Activated T-helper 2 cell treated with anti-CD3 and anti-CD28 coated beads, Interferon-gamma antibody, Interleukin-2, Interleukin-4, amounts not matched to agents 10 μg/mL and 5 μg/mL and 100 μg/mL, durations not matched to agents 14 hours and 24 hours and 36 hours (primary cell): ENCODE measurements around the gene EXPH5. TPM values are rescaled to one million over a fixed set of nuclear protein-coding genes. Genes with fewer than 3 reads are reported as not detected.
"Not testable (repeated sequence)": the region's sequence is repeated elsewhere in the genome, so short reads cannot be mapped to it uniquely, and the experiment has no call there.

Source experiments
- DNase-seq: peaks from one replicate; pipeline ENCODE4 v3.0.0; 2021; ENCODE audit warnings: low spot score
- H3K27ac Mint-ChIP-seq: one replicate; pipeline ENCODE4 v1.8.0; 2021; ENCODE audit warnings: mixed read lengths
- H3K27me3 Mint-ChIP-seq: one replicate; pipeline ENCODE4 v1.8.0; 2021; ENCODE audit warnings: low read depth, mixed read lengths
- H3K36me3 Mint-ChIP-seq: one replicate; pipeline ENCODE4 v1.8.0; 2021; ENCODE audit warnings: low read depth, mixed read lengths
- H3K4me1 Mint-ChIP-seq: one replicate; pipeline ENCODE4 v1.8.0; 2021; ENCODE audit warnings: low read depth, mixed read lengths
- H3K4me3 Mint-ChIP-seq: one replicate; pipeline ENCODE4 v1.8.0; 2021; ENCODE audit warnings: low read depth, mild to moderate bottlenecking, moderate library complexity, mixed read lengths
- H3K9me3 Mint-ChIP-seq: one replicate; pipeline ENCODE4 v1.8.0; 2021; ENCODE audit warnings: mixed read lengths
- intact Hi-C: fragments of 100-400 bp; cut with micrococcal nuclease; formaldehyde crosslinking; loops from one replicate; pipeline ENCODE4 v1.15.1; 2023
- total RNA-seq: library from RNA; stranded (reverse); gene quantifications from 2 replicates; pipeline ENCODE4 v1.2.3, GENCODE V29; 2022

Gene EXPH5
- total RNA-seq, 1 donor from 2014 or later = 1.2 TPM

DNA sequence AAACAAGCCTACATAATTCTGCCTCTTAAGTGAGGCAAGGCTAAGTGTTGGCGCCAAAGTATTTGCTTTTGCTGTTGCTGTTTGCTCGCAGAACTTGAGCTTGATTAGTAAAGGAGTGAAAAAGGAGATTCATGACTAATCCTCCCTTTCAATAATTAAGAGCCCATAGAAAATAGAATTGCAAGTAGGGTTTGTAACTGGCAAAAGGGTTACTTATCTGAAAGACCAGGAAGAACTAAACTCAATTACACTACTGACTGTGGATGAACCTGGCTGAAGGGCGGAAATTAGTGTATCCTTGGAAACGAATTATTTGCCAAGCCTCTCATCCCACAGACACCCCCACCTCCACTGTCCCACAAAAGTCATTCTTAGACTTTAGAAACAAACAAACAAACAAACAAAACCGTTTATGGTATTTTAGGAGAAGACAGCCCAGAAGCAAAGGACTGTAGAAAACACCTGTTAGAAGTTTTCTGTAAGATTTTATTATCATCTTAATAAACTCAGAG is 411 bp upstream of the EXPH5 start:
- DNase-seq = no peak
- Mint-ChIP-seq H3K27me3 (peaks cover 54% of the 10 kb centered on the region), H3K4me1 (peaks cover 17% of the 10 kb centered on the region), H3K4me3 (peak overlapping the region; percentile 98), H3K27ac (no peak overlapping the region), H3K9me3 (no peaks in the 10 kb centered on the region), H3K36me3 (no peaks in the 10 kb centered on the region)
- intact Hi-C loops = loop anchor here (1.0 to 2.0 kb wide), 3 partner anchors 30 to 127 kb away; partner anchors contain the start of gene C11orf65

DNA sequence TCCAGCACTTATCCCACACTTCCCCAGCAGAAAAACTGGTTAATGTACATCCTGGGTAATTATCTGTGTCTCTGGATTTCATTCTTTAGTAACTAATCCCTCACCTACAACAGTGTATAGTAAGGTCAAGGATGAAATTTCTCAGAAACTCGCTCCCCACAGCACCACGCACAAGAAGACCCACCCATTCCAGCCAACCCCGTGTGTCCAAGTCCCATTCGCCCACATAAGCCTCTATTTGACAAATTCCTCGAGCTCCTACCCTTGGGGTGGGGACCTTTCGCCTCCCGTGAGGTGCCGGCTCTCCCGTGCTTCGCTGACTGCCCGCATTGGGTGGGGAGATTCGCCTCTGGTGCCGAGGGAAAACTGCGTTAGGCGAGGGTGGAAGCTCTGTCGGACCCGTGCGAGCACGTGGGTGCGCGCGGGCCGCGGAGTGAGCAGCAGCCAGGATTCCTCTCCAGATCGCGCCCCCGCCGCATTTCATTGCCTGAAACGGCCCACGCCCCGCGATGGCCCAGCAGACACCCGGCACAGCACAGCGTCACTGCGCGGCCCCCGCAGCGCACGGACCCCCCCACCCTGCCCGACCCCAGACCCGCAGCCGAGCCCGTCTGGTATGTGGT is 866 bp downstream of the EXPH5 start:
- Mint-ChIP-seq H3K27me3 (peaks cover 53% of the 10 kb centered on the region), H3K9me3 (no peaks in the 10 kb centered on the region), H3K4me1 (peaks cover 17% of the 10 kb centered on the region), H3K36me3 (no peaks in the 10 kb centered on the region), H3K27ac (peak overlapping the region; percentile 59), H3K4me3 (peak overlapping the region; percentile 98)
- intact Hi-C loops = loop anchor here (1.0 to 2.0 kb wide), 3 partner anchors 32 to 125 kb away; partner anchors contain the start of gene C11orf65
- DNase-seq = peak; percentile 11

DNA sequence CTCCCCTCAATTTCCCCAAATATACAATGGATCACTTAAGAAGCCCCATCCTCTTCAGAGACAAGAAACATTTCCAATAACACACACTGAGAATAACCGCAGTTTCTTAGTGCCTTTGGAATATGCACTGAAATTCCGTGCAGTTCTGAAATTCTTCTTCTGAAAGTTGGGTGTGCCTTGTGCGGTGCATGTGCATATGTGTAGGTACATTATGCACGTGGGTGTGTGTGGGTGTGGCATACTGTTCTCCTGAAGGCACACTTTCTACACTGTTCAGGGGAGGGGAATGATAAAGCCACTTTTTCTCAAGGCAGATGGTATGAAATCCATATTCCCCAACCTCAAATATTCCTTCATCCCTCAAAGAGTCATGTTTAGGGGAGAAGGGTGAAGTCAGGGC is 1.7 kb downstream of the EXPH5 start:
- H3K27ac Mint-ChIP-seq = no peak overlapping the region

DNA sequence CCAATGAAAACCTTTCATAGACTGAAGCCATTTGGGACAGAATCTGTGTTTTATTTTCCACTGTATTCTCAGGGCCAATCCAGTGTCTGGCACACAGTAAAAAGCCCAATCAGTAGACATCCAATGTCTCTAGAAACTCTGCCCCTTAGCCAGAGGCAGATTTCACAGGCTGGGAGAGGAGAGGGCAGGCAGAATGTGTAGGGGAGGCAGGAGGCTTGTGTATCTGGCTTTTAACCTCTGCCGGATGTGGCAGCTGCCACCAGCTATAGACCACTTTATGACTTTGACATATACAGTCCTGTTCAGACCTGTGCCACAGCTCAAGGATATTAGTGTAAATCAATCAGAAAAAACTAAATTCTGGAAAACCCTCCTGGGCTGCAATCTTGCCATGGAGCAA is 4.4 kb downstream of the EXPH5 start:
- no peaks in the 10 kb centered on the region for H3K36me3 Mint-ChIP-seq
- H3K27me3 Mint-ChIP-seq = peaks cover 36% of the 10 kb centered on the region
- no peak overlapping the region for H3K27ac Mint-ChIP-seq
- intact Hi-C loops = no loop called here
- peaks cover 17% of the 10 kb centered on the region for H3K4me1 Mint-ChIP-seq
- no peaks in the 10 kb centered on the region for H3K9me3 Mint-ChIP-seq
- no peak for DNase-seq
- no peak overlapping the region for H3K4me3 Mint-ChIP-seq

More for the DNA sequence above, 1.7 kb downstream of the EXPH5 start:
- Mint-ChIP-seq H3K27me3 (peaks cover 55% of the 10 kb centered on the region), H3K4me3 (peak overlapping the region; percentile 98), H3K9me3 (no peaks in the 10 kb centered on the region), H3K36me3 (no peaks in the 10 kb centered on the region), H3K4me1 (peaks cover 17% of the 10 kb centered on the region)
- intact Hi-C loops = loop anchor here (2.0 kb wide), 1 partner anchor 95 kb away; no protein-coding TSS in a partner anchor
- DNase-seq = no peak

DNA sequence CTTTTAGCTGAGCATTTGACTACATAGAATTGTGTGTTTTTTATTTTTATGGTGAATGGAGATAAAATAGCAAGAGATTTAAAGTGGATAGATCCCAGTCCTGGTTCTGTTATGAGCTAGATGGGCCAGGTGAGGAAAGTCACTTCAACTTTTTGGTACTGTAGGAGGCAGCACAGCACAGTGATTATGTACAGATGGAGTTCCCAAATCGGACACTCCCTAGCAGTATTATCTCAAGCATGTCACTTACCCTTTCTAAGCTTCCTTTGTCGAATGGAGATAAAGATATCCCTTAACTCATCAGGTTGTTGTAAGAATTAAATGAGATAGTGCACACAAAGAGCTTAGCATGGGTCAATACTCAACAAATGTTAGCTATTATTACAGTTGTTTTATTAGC is 5.3 kb downstream of the EXPH5 start:
- Mint-ChIP-seq H3K27ac (no peak overlapping the region), H3K27me3 (peaks cover 31% of the 10 kb centered on the region), H3K9me3 (no peaks in the 10 kb centered on the region)

DNA sequence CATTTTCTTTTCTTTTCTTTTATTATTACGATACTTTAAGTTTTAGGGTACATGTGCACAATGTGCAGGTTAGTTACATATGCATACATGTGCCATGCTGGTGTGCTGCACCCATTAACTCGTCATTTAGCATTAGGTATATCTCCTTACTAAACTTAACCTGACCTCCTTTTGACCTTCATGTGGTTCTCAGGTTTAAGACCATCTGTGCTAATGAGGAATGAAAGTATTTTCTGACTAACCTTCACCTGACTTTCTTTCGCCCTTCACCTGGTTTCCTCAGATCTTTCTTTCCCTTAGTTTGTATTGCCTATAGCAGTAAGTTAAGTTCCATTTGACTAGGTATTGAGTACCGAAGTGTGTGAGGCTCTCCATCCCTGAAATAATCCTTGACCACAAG is 6.5 kb downstream of the EXPH5 start:
- no peaks in the 10 kb centered on the region for H3K36me3 Mint-ChIP-seq
- H3K4me3 Mint-ChIP-seq = no peak overlapping the region
- H3K27ac Mint-ChIP-seq = no peak overlapping the region
- intact Hi-C loops = no loop called here
- DNase-seq = no peak
- peaks cover 4% of the 10 kb centered on the region for H3K4me1 Mint-ChIP-seq
- no peaks in the 10 kb centered on the region for H3K9me3 Mint-ChIP-seq
- peaks cover 23% of the 10 kb centered on the region for H3K27me3 Mint-ChIP-seq

More for the DNA sequence above, 5.3 kb downstream of the EXPH5 start:
- Mint-ChIP-seq H3K4me3 (no peak overlapping the region), H3K4me1 (peaks cover 12% of the 10 kb centered on the region), H3K36me3 (no peaks in the 10 kb centered on the region)
- no peak for DNase-seq
- intact Hi-C loops = no loop called here

DNA sequence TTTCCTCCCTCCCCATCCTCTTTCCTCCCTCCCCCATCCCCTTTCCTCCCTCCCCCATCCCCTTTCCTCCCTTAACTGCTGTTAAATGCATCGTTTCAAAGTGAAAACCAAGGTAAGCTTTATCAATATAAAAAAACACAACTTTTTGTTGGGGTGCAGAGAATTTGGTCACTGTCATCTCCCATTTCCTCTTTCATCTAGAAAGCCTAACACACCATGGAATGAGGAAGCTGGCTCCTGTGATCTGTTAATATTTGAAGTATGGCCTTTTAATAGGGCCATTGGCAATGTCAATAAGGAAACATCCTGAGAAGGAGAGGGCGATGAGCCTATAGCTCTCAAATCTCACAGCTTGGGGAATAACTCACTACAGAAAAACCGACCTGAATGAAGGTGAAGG is 7.0 kb downstream of the EXPH5 start:
- Mint-ChIP-seq H3K4me1 (no peaks in the 10 kb centered on the region), H3K27me3 (peaks cover 17% of the 10 kb centered on the region), H3K4me3 (no peak overlapping the region), H3K27ac (no peak overlapping the region), H3K9me3 (no peaks in the 10 kb centered on the region), H3K36me3 (no peaks in the 10 kb centered on the region)
- intact Hi-C loops = no loop called here
- DNase-seq = no peak

DNA sequence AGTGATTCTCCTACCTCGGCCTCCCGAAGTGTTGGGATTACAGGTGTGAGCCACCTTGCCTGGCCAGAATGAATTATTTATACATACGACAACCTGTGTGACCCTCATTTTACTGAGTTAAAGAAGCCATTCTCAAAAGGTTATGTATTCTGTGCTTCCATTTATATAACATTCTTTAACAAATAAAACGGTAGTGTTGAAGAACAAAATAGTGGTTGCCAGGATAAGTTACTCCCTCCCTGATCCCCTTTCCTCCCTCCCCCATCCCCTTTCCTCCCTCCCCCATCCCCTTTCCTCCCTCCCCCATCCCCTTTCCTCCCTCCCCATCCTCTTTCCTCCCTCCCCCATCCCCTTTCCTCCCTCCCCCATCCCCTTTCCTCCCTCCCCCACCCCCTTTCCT is 7.4 kb downstream of the EXPH5 start:
- H3K4me3 Mint-ChIP-seq, intact Hi-C loops, H3K4me1 Mint-ChIP-seq, H3K9me3 Mint-ChIP-seq, H3K27ac Mint-ChIP-seq, DNase-seq, H3K36me3 Mint-ChIP-seq: not testable (repeated sequence)
- H3K27me3 Mint-ChIP-seq = peaks cover 16% of the 10 kb centered on the region

DNA sequence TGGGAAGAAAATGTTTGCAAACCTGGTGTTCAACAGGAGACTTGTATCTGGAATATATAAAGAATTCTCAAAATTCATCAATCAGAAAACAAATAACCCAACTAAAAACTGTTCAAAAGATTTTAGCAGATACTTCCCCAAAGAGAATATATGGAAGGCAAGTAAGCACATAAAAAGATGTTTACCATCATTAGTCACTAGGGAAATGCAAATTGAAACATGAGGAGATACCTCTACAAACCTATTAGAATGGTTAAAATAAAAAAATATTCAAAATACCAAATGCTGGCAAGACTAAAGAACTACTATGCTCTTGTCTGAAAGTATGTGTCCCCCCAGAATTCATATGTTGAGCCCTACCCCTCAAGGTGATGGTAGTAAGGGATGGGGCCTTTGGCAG is 8.6 kb downstream of the EXPH5 start:
- DNase-seq = no peak
- Mint-ChIP-seq H3K36me3 (no peaks in the 10 kb centered on the region), H3K4me1 (no peaks in the 10 kb centered on the region), H3K27me3 (peaks cover 14% of the 10 kb centered on the region), H3K27ac (no peak overlapping the region), H3K4me3 (no peak overlapping the region), H3K9me3 (no peaks in the 10 kb centered on the region)
- intact Hi-C loops = no loop called here

DNA sequence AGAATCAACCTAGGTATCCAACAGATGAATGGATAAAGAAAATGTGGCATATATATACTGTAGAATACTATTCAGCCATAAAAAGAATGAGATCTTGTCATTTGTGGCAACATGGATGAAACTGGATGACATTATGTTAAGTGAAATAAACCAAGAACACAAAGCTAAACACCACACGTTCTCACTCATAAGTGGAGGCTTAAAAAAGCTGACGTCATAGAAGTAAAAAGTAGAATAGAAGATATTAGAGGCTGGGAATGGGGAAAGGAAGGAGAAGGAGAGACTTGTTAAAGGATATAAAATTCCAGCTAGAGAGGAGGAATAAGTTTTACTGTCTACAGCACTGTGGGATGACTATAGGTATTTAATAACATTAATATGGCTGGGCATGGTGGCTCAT is 12.9 kb downstream of the EXPH5 start:
- Mint-ChIP-seq H3K27me3 (peaks cover 11% of the 10 kb centered on the region), H3K9me3 (no peaks in the 10 kb centered on the region), H3K36me3 (no peaks in the 10 kb centered on the region), H3K4me1 (no peaks in the 10 kb centered on the region), H3K4me3 (no peak overlapping the region), H3K27ac (no peak overlapping the region)
- no peak for DNase-seq
- intact Hi-C loops = no loop called here

DNA sequence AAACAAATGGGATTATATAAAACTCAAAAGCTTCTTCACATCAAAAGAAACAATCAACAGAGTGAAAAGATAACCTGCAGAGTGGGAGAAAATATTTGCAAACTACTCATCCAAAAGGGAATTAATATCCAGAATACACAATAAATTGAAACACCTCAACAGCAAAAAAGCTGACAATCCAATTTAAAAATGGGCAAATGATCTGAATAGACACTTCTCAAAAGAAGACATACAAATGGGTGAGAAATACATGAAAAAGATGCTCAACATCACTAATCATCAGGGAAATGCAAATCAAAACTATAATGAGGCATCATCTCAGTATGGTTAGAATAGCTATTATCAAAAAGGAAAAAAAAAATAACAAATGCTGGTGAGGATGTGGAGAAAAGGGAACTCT is 13.5 kb downstream of the EXPH5 start:
- H3K27ac Mint-ChIP-seq = no peak overlapping the region
- intact Hi-C loops = no loop called here

DNA sequence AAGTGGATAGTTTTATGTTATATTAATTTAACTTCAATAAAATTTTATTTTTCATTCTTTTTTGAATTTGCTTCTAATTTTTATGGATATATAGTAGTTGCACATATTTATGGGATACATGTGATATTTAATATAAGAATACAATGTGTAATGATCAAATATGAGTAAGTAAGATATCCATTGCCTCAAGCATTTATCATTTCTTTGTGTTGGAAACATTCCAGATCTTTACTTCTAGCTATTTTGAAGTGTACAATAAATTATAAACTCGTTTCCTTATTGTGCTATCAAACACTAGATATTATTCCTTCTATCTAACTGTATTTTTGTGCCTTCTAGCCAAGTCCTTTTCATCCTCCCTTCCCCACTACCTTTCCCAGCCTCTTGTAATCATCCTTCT is 17.0 kb downstream of the EXPH5 start:
- H3K27ac Mint-ChIP-seq = no peak overlapping the region
- no peaks in the 10 kb centered on the region for H3K4me1 Mint-ChIP-seq
- intact Hi-C loops = no loop called here
- no peak for DNase-seq
- no peaks in the 10 kb centered on the region for H3K9me3 Mint-ChIP-seq
- H3K27me3 Mint-ChIP-seq = peaks cover 11% of the 10 kb centered on the region
- no peak overlapping the region for H3K4me3 Mint-ChIP-seq
- H3K36me3 Mint-ChIP-seq = no peaks in the 10 kb centered on the region

More for the DNA sequence above, 13.5 kb downstream of the EXPH5 start:
- Mint-ChIP-seq H3K9me3 (no peaks in the 10 kb centered on the region), H3K4me1 (no peaks in the 10 kb centered on the region), H3K4me3 (no peak overlapping the region), H3K27me3 (peaks cover 11% of the 10 kb centered on the region), H3K36me3 (no peaks in the 10 kb centered on the region)
- DNase-seq = no peak

DNA sequence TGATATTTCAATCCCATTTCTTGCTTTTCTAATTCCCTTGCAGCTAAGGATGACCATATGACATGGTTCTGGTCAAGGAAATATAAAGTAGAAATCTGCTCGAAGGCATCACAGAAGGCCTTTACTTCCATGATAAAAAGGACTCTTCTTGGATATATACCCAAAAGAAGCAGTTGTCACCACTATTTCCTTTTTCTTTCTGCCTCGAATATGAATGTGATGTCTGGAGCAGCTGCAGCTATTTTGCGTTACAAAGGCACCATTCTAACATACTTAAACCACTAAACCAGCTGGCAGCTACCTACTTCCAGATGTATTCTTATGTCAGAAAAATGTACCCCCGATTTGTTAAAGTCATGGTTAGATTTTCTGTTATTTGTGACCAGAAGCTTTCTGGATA is 18.9 kb downstream of the EXPH5 start:
- H3K27ac Mint-ChIP-seq = no peak overlapping the region
- intact Hi-C loops = no loop called here
- H3K36me3 Mint-ChIP-seq = no peaks in the 10 kb centered on the region
- DNase-seq = no peak
- no peaks in the 10 kb centered on the region for H3K4me1 Mint-ChIP-seq
- no peak overlapping the region for H3K4me3 Mint-ChIP-seq
- H3K27me3 Mint-ChIP-seq = peaks cover 7% of the 10 kb centered on the region
- H3K9me3 Mint-ChIP-seq = no peaks in the 10 kb centered on the region
